Measurements from ENCODE around the gene TNFRSF19.

DNA sequence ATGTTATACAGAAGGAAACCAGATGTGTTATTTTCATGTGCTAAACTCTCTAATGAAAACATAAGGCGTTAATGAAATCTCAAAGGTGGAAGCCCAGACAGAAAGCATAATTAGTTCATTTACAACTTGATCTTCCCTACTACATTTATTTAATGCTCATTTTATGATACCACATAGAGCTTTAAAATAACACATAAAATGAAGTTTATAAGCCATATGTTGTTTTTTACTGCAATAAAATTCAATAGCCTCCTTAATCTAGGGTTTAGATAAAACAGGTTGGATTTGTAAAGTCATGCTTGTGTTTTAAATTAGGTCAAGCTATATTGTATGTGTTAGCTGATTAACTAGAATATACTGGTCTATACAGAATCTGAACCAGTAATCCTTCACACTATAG is 81.2 kb downstream of the TNFRSF19 start:
- no peak for TF ChIP-seq PBX2 (CRISPR knock-in tag; IDR thresholded peaks at IDR 0.05)
- TF ChIP-seq FOSL2 (CRISPR knock-in tag; IDR thresholded peaks at IDR 0.05), result no peak
- no peak for TF ChIP-seq CTCF (CRISPR knock-in tag; IDR thresholded peaks at IDR 0.05)
- TF ChIP-seq SMARCC2 (IDR thresholded peaks at IDR 0.05), result no peak
